Trophoblast cell (in vitro differentiated cells and primary cell): ENCODE results near the gene CDHR1.
A peak's percentile ranks its signal among the peaks of the same experiment; 100 is the strongest.
"Not testable (repeated sequence)": the region's sequence is repeated elsewhere in the genome, so short reads cannot be mapped to it uniquely, and the experiment has no call there.

Experiments used
- DNase-seq, 2 donors: peaks; one replicate each; pipeline ENCODE4 v3.0.0-alpha.2; 2016
- H2AFZ ChIP-seq: 2 replicates; pipeline ENCODE4 v1.6.1; 2013; ENCODE audit warnings: low read length, moderate library complexity, mild to moderate bottlenecking; ENCODE audit not compliant: insufficient read depth, poor library complexity
- H2AK5ac ChIP-seq: 2 replicates; pipeline ENCODE4 v1.6.1; 2013; ENCODE audit warnings: mild to moderate bottlenecking, low read length
- H2BK120ac ChIP-seq: 2 replicates; pipeline ENCODE4 v1.6.1; 2013; ENCODE audit warnings: low read length, mild to moderate bottlenecking, moderate library complexity; ENCODE audit not compliant: insufficient read depth, poor library complexity
- H2BK12ac ChIP-seq: 2 replicates; pipeline ENCODE4 v1.6.1; 2013; ENCODE audit warnings: mild to moderate bottlenecking, low read length, moderate library complexity
- H2BK5ac ChIP-seq: 2 replicates; pipeline ENCODE4 v1.6.1; 2013; ENCODE audit warnings: low read length, low read depth, moderate library complexity, mild to moderate bottlenecking; ENCODE audit not compliant: poor library complexity
- H3K14ac ChIP-seq: 2 replicates; pipeline ENCODE4 v1.6.1; 2013; ENCODE audit warnings: mild to moderate bottlenecking, low read length
- H3K18ac ChIP-seq: 2 replicates; pipeline ENCODE4 v1.6.1; 2013; ENCODE audit warnings: mild to moderate bottlenecking, low read length
- H3K23ac ChIP-seq: 2 replicates; pipeline ENCODE4 v1.6.1; 2013; ENCODE audit warnings: low read length
- H3K27ac ChIP-seq: 2 replicates; pipeline ENCODE4 v1.5.1; 2013; ENCODE audit warnings: low read depth, mild to moderate bottlenecking, inconsistent platforms, low read length, moderate library complexity
- H3K27me3 ChIP-seq: 2 replicates; pipeline ENCODE4 v1.6.1; 2013; ENCODE audit warnings: inconsistent platforms, mild to moderate bottlenecking, low read length, moderate library complexity; ENCODE audit not compliant: insufficient read depth
- H3K36me3 ChIP-seq, 2 experiments: 1 replicate in 1 of 2; 2 replicates in 1 of 2; pipeline ENCODE4 v1.6.1; 2013; ENCODE audit warnings: low read length in 2 of 2, mild to moderate bottlenecking in 2 of 2, moderate library complexity in 1 of 2; ENCODE audit not compliant: insufficient read depth in 2 of 2, control insufficient read depth in 1 of 2
- H3K4ac ChIP-seq: 2 replicates; pipeline ENCODE4 v1.6.1; 2013; ENCODE audit warnings: low read depth, mild to moderate bottlenecking, low read length, moderate library complexity
- H3K4me1 ChIP-seq, 2 experiments: 1 replicate in 1 of 2; 2 replicates in 1 of 2; pipeline ENCODE4 v1.6.1; 2013; ENCODE audit warnings: low read length in 2 of 2, mild to moderate bottlenecking in 2 of 2, moderate library complexity in 1 of 2; ENCODE audit not compliant: insufficient read depth in 2 of 2, control insufficient read depth in 1 of 2
- H3K4me2 ChIP-seq: 2 replicates; pipeline ENCODE4 v1.6.1; 2013; ENCODE audit warnings: inconsistent platforms, mild to moderate bottlenecking, low read length, moderate library complexity
- H3K4me3 ChIP-seq: 2 replicates; pipeline ENCODE4 v1.5.1; 2013; ENCODE audit warnings: mild to moderate bottlenecking, low read depth, low read length, inconsistent platforms
- H3K79me1 ChIP-seq: one replicate; pipeline ENCODE4 v1.6.1; 2013; ENCODE audit warnings: low read length
- H3K79me2 ChIP-seq: 2 replicates; pipeline ENCODE4 v1.6.1; 2013; ENCODE audit warnings: low read length, mild to moderate bottlenecking; ENCODE audit not compliant: control insufficient read depth, insufficient read depth, poor library complexity
- H3K9ac ChIP-seq: 2 replicates; pipeline ENCODE4 v1.6.1; 2013; ENCODE audit warnings: mild to moderate bottlenecking, low read length
- H3K9me3 ChIP-seq: 2 replicates; pipeline ENCODE4 v1.6.1; 2013; ENCODE audit warnings: low read depth, mild to moderate bottlenecking, control low read depth, inconsistent platforms, low read length; ENCODE audit not compliant: insufficient read depth
- H4K12ac ChIP-seq: 2 replicates; pipeline ENCODE4 v1.6.1; 2013; ENCODE audit warnings: low read depth, mild to moderate bottlenecking, low read length, moderate library complexity
- H4K8ac ChIP-seq: 2 replicates; pipeline ENCODE4 v1.6.1; 2013; ENCODE audit warnings: low read depth, mild to moderate bottlenecking, low read length, moderate library complexity
- H4K91ac ChIP-seq: one replicate; pipeline ENCODE4 v1.6.1; 2013; ENCODE audit warnings: low read depth, mild to moderate bottlenecking, low read length, moderate library complexity
- WGBS: extraction: QIAGEN DNeasy Blood & Tissue Kit; methylation state at CpG from one replicate; pipeline ENCODE4 v1.1.7; 2013; ENCODE audit warnings: missing lambda C conversion rate; ENCODE audit not compliant: insufficient read length, insufficient coverage; ENCODE audit errors: extremely low coverage; 5-methylcytosine and 5-hydroxymethylcytosine counted together

The CDHR1 gene

DNA sequence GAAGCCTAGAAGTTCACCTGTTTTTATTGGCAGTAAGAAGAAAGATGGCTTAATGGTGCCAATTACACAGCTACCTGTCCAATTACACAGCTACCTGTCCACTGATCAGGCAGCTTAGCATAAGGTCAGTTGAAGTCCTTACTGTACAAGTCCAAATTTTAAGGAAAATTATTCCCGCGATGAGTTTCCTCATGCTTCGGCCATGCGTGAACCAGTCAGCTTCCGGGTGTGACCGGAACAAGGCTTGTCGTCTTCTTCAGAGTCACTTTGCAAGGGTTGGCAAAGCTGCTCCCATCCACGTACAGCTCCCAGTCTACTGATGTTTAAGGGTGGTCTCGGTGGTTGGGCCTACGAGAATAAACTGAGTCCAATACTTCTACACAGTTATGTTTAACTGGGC is 26.0 kb upstream of the CDHR1 start:
- not testable (repeated sequence) for H3K27ac ChIP-seq, H3K4ac ChIP-seq
- WGBS = no CpG with 5 or more reads among the region's 10 CpGs

DNA sequence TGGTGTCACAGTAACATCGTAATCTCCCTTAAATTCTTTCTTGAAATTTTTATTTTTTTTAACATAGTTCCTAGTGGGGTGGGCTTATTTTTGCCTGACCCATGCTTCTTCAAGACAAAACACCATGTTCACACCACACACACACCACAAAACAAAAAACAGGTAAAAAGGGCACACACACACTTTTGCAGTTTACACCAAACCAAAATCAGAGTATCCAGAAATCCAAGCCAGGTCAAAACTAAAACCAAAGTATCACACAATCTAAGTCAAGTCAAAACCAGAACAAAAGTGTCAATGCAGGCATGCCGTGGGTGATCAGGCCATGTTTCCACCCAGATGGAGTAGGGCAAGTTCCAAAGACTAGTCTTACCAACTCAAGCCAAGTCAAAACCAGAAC is 23.1 kb upstream of the CDHR1 start:
- H3K36me3 ChIP-seq, H3K14ac ChIP-seq, H2BK12ac ChIP-seq, H3K27me3 ChIP-seq, H3K27ac ChIP-seq, H2AFZ ChIP-seq, DNase-seq, H3K18ac ChIP-seq, H2BK5ac ChIP-seq, H3K79me2 ChIP-seq, H4K8ac ChIP-seq, H3K4ac ChIP-seq, H4K12ac ChIP-seq, H3K79me1 ChIP-seq, H4K91ac ChIP-seq, H2BK120ac ChIP-seq, H2AK5ac ChIP-seq, H3K9ac ChIP-seq, H3K23ac ChIP-seq, H3K4me1 ChIP-seq, H3K9me3 ChIP-seq, H3K4me2 ChIP-seq: not testable (repeated sequence)
- WGBS = no CpG with 5 or more reads among the region's 2 CpGs
- H3K4me3 ChIP-seq = peak overlapping the region; percentile 21

More for the DNA sequence above, 26.0 kb upstream of the CDHR1 start:
- not testable (repeated sequence) for H2BK120ac ChIP-seq, H4K12ac ChIP-seq, H3K9me3 ChIP-seq, H2AFZ ChIP-seq, H3K4me3 ChIP-seq, H3K4me1 ChIP-seq, H3K9ac ChIP-seq, H2BK5ac ChIP-seq, H3K27me3 ChIP-seq, H2BK12ac ChIP-seq, H3K79me2 ChIP-seq, H3K23ac ChIP-seq, H3K79me1 ChIP-seq, H4K91ac ChIP-seq, H3K14ac ChIP-seq, H3K18ac ChIP-seq, H2AK5ac ChIP-seq, H4K8ac ChIP-seq, H3K4me2 ChIP-seq, H3K36me3 ChIP-seq, DNase-seq

DNA sequence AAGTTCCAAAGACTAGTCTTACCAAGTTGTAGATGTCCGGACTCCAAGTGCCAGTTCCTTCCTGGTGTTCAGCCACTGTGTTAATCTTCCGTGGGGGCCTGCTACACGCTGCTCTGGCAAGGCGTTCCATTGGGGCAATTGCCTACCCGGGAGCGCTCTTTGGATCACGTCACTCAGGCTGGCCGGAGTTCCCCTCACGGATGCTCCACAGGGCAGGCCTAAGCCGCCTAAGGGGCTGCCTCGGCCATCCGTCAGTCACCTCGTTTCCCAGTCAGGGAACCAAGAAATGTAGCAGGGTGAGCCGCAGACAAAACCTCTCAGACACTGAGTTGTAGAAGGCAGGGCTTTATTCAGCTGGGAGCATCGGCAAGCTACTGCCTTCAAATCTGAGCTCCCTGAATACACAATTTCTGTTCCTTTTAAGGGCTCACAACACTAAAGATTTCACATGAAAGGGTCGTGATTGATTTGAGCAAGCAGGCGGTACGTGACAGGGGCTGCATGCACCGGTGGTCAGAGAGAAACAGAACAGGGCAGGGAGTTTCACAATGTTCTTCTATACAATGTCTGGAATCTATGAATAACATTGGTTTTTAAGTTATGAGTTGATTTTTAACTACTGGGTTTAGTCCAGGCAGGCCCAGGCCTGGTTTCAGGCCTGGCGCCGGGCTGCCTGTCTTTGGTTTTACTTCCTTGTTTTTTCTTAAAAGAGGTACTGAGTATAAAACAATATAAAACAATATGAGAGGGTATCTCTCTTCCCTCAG is 22.5 kb upstream of the CDHR1 start:
- not testable (repeated sequence) for DNase-seq, H4K8ac ChIP-seq, H3K9ac ChIP-seq, H2AFZ ChIP-seq, H3K4me2 ChIP-seq, H3K4me1 ChIP-seq, H2AK5ac ChIP-seq, H3K18ac ChIP-seq, H2BK12ac ChIP-seq, H2BK120ac ChIP-seq, H3K14ac ChIP-seq, H3K27me3 ChIP-seq, H4K91ac ChIP-seq, H3K23ac ChIP-seq, H4K12ac ChIP-seq, H3K79me1 ChIP-seq, H3K9me3 ChIP-seq, H3K27ac ChIP-seq, H3K36me3 ChIP-seq, H2BK5ac ChIP-seq, H3K4ac ChIP-seq, H3K79me2 ChIP-seq
- no CpG with 5 or more reads among the region's 21 CpGs for WGBS
- peak overlapping the region; percentile 21 for H3K4me3 ChIP-seq

DNA sequence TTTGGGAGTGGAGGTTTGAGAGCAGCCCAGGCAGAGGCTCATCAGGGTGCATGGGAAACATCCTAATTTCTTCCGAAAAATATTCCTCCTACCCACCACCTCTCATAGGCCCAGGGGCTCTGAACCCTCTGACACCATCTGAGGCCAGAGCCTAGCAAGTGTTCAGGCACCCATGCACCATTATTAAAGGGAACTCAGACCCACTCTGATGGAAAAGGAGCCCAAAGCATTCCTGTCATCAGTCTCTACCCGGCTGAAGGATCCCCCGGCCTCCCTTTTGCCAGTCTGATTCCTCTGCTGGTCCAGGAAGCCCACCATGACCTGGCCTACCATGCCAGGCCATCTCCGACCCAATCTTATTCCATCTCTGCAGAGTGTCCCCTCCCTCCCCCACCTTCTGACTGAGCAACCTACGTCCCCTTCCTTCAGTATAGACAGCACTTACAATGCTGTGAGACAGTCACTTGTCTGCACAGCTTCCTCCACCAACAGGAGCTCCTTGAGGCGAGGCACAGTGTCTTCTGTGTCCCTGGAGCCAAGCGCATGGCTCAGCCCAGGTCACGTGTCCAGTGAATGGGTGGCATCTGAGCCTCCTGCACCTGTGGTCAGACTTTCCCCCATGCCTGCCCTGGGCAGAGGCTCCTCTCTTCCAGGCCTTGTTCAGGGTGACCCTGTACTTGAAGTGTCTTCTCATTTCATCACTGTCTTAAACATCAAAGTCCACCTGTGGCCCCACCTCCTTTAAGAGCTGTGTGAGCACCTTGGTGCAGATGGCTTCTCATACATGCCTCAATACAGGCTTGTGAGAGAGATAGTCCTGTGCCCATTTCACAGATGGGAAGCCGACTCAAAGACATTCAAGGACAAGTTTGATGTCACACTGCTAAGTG is 21.6 kb upstream of the CDHR1 start:
- Histone ChIP-seq H3K79me1 (no peaks in the 10 kb centered on the region), H3K27ac (no peak overlapping the region), H2BK5ac (no peak overlapping the region), H3K79me2 (no peaks in the 10 kb centered on the region), H2AK5ac (no peak overlapping the region), H2BK120ac (no peak overlapping the region), H3K4me2 (no peak overlapping the region), H3K4ac (no peak overlapping the region), H4K8ac (no peak overlapping the region), H2BK12ac (no peak overlapping the region), H4K91ac (no peak overlapping the region), H3K23ac (peak overlapping the region; percentile 49), H3K27me3 (no peaks in the 10 kb centered on the region), H3K4me1 (no peaks in the 10 kb centered on the region), H3K18ac (no peak overlapping the region), H3K36me3 (no peaks in the 10 kb centered on the region), H2AFZ (no peak overlapping the region), H3K14ac (no peak overlapping the region), H4K12ac (no peak overlapping the region), H3K4me3 (no peak overlapping the region), H3K9me3 (no peaks in the 10 kb centered on the region), H3K9ac (no peak overlapping the region)
- WGBS = no CpG with 5 or more reads among the region's 9 CpGs
- no peak for DNase-seq
